COLO668 (cell line): ENCODE measurements around the gene MCUB.

Experiments used
- DNase-seq: peaks from one replicate; lab custom pipeline; 2025; ENCODE audit not compliant: unreplicated experiment; lab: John Stamatoyannopoulos, UW

MCUB gene

DNA sequence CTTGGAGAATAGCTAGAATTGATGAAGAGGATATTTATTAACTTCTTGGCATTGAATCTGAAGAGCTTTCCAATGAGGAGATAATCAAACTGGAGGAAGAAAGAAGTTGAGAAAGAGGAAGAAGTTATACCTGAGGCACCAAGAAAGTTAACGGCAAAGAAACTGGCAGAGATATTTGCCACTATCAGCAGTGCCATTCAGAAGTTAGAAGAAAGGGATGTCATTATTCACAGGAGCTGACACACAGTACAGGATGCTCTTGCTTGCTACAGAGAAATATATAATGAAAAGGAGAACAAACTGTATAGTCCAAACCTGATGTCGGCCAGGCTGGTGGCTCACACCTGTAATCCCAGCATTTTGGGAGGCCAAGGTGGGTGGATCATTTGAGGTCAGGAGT lies 64.5 kb downstream of the MCUB start:
- no peak for DNase-seq

DNA sequence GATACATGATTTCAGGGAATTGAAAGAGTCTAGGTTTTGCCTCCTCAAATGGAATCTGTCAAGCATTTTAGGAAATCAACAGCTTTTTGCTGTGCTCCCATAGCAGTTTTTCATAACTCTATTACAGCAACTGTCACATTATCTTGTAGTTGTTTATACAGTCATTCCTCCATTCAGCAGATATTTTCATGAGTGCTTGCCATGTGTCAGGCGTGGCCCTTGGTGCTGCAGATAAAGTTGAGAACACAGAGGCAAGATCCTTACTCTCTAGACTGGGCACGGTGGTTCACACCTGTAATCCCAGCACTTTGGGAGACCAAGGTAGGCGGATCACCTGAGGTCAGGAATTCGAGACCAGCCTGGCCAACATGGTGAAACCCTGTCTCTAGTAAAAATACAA lies 67.3 kb downstream of the MCUB start:
- DNase-seq, result no peak

- DNase-seq, result no peak
Measured at GRCh38 chr4:109629775-109630174, 69.7 kb downstream of the MCUB start.

DNA sequence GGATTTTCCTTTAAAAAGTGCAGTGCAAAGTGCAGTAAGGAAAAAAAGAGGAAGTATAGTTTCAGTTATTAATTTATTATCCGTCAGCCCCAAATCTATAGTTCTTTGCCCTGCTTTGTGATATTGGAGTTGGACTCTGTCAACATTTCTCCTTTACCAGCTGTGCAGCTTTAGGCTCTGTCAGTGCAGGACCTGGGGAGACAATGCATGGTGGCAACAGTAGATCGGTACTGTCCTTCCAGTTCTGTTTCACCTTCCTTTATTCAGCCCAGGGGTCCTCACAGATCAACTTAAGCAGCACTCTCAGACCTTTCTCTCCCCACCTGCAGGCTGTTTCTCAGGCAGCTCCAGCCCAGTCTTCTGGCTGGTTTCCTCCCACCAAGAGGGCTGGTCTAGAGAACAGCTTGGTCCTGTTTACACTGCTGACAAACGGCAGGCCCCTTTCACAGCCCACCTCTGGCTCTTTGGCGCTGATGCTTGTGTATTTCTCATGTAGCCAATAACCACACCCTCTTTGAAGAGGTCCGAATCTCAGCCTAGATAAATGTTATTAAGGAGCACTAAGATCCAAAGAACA lies 71.6 kb downstream of the MCUB start:
- no peak for DNase-seq

DNA sequence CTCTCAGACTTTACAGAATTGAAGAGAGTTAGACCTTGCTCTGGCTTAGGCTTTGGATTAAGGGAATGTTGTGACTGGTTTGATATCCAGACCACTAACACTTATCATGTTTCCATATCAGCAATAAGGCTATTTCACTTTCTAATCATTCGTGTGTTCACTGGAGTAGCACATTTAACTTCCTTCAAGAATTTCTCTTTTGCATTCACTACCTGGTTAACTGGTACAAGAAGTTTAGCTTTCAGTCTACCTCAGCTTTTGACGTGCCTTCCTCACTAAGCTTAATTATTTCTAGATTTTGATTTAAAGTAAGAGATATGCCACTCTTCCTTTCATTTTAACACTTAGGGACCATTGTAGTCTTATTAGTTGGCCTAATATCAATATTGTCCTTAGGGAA lies 80.6 kb downstream of the MCUB start:
- DNase-seq, result no peak

DNA sequence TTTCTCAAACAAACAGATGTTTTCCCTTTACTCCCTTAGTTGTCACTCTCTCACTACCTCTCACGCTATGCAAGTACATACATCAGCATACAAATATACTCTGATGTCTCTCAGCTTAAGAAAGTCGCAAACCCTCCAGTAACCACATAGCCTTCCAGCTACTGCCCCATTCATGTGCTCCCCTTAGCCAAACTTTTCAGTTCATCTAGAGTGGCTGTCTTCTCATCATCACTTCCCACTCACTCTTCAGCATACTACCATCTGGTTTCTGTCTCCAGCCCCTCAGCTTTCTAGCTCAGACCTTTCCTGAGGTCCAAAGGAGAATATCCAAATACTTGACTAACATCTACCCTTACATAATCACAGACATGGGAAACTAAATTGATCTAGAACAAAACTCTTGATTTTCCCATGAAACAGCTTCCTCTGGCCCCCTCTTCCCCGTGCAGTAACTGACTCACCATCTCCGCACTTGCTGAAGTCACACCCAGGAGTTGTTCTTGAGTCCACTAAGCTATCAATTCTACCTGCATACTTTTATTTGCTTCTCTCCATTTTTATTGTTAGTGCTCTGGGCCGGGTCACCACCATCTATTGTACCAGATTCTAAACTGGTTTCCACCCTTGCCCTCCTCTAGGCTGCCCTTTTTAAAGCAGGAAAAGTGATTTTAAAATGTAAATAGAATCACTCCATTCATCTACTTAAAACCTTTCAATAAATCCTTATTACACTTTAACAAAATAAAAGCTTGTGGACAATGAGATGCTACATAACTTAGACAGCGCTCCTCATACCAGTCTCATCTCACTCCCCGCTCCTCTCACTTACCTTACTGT lies 86.0 kb downstream of the MCUB start:
- no peak for DNase-seq

- DNase-seq, result no peak
Measured at GRCh38 chr4:109648266-109648996, 88.4 kb downstream of the MCUB start.

DNA sequence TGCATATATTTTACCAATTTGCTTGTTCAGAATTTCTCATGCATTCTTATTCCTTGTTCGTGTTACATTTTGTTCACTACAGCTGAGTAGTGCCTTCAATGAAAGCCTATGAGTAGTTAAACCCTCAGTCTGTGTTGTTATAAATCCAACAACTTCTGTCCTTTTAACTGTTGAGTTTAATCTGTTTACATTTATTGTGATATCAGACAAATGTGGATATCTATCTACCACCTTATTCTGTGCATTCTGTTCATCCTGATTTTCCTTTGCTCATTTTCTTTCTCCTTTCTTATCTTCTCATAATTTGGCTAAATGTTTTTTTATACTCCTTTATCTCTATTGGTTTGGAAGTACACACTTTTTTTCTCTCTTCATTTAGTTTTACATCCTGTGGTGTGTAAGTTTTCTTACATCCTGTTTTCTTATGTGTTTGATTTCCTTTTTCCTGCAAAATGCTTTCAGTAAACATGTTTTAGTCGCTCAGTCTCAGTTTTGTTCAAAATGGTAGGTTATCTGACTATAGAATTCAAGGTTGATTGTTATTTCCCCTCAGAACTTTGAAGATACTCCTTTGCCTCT lies 89.0 kb downstream of the MCUB start:
- no peak for DNase-seq

GRCh38 chr4:109649872-109650271 lies 89.8 kb downstream of the MCUB start:
- DNase-seq, result no peak

DNA sequence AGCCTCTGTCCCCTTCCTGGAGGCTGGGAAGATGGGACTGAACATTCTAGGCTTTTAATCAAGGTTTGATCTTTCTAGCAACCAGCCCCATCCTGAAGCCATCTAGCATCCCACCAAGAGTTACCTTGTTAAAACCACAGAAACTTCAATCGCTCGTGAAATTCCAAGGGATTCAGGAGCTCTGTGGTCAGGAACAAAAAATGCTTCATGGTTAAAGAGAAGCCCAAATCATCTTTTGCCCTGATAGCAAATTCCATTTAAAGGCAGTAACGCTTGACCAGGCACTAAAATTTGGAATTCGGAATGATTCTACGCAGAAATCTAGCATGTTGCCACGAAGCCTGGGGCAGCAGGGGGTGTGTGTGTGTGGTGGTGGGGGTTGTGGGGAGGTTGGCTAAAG lies 95.3 kb downstream of the MCUB start:
- DNase-seq, result no peak

- no peak for DNase-seq
Measured at GRCh38 chr4:109657854-109658418, 97.9 kb downstream of the MCUB start.

DNA sequence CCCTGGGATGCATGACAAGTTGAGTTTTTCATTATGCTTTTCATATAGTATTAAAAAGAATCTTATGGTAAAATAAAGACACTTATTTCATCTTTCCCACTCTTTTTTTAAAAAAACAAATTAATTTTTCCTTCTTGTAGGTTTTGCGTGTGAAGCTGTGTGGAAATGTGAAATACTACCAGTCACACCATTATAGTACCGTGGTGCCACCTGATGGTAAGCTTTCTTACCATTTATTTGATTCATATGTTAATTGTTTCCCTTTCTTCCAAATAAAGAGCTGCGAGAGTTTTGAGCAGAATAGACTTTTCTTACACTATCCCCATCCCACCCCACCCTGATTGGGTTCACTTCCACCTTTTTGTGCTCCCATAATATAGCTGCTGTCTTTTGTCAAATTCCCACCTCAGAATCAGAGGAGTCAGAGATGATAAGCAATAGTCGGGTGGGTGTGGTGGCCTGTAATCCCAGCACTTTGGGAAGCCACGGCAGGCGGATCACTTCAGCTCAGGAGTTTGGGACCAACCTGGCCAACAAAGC lies 98.9 kb downstream of the MCUB start:
- no peak for DNase-seq

DNA sequence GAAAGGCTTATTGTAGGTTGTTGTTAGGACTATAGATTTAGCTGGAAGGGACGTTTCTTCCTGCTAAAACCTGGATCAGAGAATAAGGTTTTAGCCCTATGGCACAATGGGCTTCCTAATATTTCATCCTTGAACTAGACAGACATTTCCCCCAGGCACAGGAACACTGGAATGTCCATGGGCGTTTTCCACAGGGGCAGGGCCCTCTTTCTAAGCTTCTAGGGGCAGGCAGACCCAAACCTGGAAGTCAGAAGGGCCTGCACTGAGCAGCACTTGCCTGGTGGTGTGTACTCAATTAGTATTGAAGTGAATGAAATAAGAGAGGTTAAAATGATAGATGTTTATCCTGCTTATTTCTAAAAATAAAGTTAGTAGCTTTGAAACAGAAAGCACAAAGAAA lies 102.1 kb downstream of the MCUB start:
- DNase-seq, result no peak

DNA sequence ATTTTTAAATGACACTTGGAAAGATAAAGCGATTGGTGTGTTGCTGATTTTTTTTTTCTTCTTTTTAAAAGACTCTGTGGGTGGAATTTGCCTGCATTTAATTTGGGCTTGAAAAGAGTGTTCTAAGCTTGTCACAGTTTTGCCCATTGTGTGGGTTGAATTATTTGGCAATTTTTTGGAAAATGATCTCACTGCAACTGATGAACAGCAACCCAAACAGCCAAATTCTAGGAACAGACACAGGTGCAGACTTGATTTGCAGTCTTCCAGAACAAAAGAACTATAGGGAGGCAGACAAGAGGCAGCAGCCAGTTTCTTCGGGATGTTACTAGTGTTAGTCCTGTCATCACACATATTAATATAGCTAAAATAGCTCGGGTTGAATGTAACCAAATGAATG lies 102.7 kb downstream of the MCUB start:
- no peak for DNase-seq

DNA sequence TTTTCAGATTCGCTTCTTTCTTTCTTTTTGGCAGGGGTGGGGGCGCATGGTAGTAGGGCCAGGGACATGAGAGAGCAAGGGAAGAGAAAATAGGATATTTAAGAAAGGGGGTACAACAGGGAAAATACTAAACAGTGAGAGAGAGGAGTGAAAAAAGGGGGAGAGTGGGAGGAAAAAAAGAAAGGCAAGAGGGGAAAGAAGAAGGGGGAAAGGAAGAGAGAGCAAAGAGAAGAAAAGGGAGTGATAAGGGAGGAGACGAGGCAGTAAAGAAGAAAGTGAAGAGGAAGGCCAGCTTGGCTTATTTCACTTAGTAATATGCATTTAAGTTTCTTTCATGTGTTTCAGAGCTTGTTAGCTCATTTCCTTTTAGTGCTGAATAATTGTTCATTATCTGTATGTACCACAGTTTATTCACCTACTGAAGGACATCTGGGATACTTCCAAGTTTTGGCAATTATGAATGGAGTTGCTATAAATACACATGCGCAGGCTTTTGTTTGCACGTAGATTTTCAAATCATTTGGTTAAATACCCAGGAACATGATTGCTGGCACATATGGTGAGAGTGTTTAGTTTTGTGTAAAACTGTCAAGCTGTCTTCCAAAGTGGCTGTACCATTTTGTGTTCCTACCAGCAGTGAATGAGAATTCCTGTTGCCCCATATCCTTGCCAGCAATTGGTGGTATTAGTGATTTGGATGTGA lies 105.9 kb downstream of the MCUB start:
- DNase-seq, result no peak

- DNase-seq, result no peak
Measured at GRCh38 chr4:109671350-109671749, 111.3 kb downstream of the MCUB start.

DNA sequence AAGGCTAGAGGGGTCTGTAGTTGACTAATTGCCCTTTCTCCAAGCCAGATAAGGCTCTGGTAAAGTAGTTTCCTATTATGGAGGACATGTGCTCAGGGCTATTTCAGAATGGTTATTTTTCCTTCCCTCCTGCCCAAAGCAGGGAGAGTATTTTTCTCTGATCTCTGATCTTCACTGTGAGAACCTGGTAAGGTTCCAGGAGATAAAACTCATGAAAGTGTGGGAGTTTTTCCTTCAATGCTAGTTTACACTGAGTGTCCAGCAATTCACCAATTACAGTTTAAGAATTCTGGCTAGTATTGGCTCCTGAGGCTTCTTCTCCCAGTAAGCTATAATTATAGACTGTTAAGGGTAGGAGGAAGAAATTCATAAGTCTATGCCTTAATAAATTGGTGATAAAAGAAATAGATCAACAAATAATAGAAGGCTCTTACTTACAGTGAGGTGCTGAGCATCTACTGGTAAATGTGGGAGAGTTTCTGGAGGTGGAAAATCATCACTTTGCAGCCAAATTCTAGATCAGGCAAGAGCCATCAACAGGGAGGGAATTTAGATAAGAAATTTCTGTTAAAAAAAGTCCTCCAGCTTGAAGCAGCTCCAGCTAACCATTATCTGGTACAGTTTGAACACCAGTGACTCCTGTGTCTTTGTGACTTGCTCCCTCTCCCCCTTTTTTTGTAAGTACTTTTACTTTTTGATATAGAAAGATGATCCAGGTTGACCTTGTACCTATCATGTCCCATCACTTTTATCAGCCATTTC lies 112.3 kb downstream of the MCUB start:
- DNase-seq, result no peak

DNA sequence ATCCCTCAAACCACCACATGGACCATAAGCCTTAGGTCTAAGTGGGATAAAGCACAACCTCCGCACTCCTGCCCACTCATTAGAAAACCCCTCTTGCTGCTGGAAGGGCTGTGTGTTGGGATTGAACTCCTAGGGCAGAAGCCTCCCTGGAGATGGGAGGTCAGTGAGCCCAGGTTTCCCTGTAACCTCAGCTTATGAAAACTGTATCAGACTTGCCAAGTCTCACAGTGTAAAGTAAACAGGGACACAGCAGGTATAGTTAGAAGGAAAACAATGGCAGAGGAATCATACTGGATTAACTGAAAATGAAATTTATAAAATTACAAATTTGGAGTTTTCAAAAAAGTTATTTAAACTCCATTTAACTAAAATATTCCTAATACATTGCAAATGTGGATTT lies 113.3 kb downstream of the MCUB start:
- DNase-seq, result no peak

DNA sequence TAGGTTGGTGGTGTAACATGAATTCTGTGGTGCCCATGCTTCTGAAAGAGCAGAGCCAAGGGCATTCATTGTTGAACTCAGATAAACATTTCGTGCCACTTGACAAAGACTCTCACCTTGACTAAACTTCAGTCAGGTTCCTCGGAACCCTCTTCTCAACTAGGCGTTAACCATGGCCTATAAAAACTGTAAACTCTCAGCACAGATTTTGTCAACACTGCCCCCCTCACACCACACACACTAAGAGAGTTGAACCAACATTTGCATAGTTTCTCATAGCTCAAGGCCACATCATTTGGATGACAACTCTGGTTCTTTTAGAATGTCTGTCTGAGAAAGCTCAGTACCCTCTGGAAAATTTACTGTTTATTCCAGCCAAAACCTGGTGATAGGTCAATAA lies 115.1 kb downstream of the MCUB start:
- no peak for DNase-seq

GRCh38 chr4:109675843-109676242 lies 115.8 kb downstream of the MCUB start:
- DNase-seq, result no peak
